IPS DF 6.9 (cell line): Measurements from ENCODE around the gene IFNL1.

Source experiments
- DNase-seq: peaks from one replicate; pipeline ENCODE4 v3.0.0-alpha.2; 2013; ENCODE audit warnings: low read depth, low spot score
- H3K27ac ChIP-seq: one replicate; pipeline ENCODE4 v1.5.1; 2013; ENCODE audit warnings: low read length, control low read depth
- H3K27me3 ChIP-seq: 2 replicates; pipeline ENCODE4 v1.6.1; 2013; ENCODE audit warnings: mild to moderate bottlenecking, low read length; ENCODE audit not compliant: control insufficient read depth, insufficient read depth
- H3K36me3 ChIP-seq: 2 replicates; pipeline ENCODE4 v1.6.1; 2013; ENCODE audit warnings: low read length; ENCODE audit not compliant: control insufficient read depth, insufficient read depth
- H3K4me1 ChIP-seq: 2 replicates; pipeline ENCODE4 v1.6.1; 2013; ENCODE audit warnings: low read length; ENCODE audit not compliant: control insufficient read depth, insufficient read depth
- H3K4me3 ChIP-seq: 2 replicates; pipeline ENCODE4 v1.5.1; 2013; ENCODE audit warnings: mild to moderate bottlenecking, low read length
- H3K9me3 ChIP-seq: 2 replicates; pipeline ENCODE4 v1.6.1; 2013; ENCODE audit warnings: low read length, inconsistent platforms; ENCODE audit not compliant: control insufficient read depth, insufficient read depth
- WGBS: extraction: QIAGEN DNeasy Blood & Tissue Kit; methylation state at CpG from one replicate; pipeline ENCODE4 v1.1.7; 2013; ENCODE audit warnings: mixed read lengths, missing lambda C conversion rate; ENCODE audit not compliant: insufficient read length, insufficient coverage; 5-methylcytosine and 5-hydroxymethylcytosine counted together

Gene IFNL1

DNA sequence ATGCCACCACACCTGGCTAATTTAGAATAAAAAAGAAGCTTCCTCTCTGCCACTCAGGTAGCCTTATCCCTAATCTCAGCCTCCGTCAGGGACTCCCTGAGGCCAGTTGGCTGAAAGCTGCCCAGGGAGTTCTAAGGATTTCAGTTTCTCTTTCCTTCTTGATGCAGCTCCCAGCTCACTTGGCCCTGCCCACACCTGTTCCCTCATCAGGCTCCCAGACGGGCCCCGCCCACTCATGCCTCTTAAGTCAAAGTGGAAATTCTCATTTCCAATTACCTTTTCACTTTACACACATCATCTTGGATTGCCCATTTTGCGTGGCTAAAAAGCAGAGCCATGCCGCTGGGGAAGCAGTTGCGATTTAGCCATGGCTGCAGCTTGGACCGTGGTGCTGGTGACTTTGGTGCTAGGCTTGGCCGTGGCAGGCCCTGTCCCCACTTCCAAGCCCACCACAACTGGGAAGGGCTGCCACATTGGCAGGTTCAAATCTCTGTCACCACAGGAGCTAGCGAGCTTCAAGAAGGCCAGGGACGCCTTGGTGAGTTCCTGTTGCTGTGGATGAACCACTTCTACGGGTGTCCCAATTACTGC is at the start of gene IFNL1:
TSS of gene IFNL1 (plus strand) at position 353 of the 591 bp plus-strand sequence. CDS start at position 368, 15 bp downstream.
- no peak for DNase-seq
- Histone ChIP-seq H3K4me1 (no peaks in the 10 kb centered on the region), H3K36me3 (no peaks in the 10 kb centered on the region), H3K27ac (no peak within 1 kb of the TSS), H3K9me3 (no peaks in the 10 kb centered on the region), H3K4me3 (no peak within 1 kb of the TSS), H3K27me3 (no peaks in the 10 kb centered on the region)
- WGBS: no CpG with 5 or more reads among the region's 11 CpGs

GRCh38 chr19:39246951-39247669 is 49.1 kb upstream of the IFNL1 start:
- H3K4me1 ChIP-seq: 0 out of 2 replicates have a peak, but pooled peaks cover 2% of the 10 kb centered on the region
- no peak overlapping the region for H3K27ac ChIP-seq
- peaks cover 31% of the 10 kb centered on the region for H3K27me3 ChIP-seq
- no peak for DNase-seq
- H3K4me3 ChIP-seq: peak overlapping the region; percentile 21; the same call in 1 of the 2 replicates
- no peaks in the 10 kb centered on the region for H3K36me3 ChIP-seq
- no peaks in the 10 kb centered on the region for H3K9me3 ChIP-seq
- no CpG with 5 or more reads among the region's 42 CpGs for WGBS

DNA sequence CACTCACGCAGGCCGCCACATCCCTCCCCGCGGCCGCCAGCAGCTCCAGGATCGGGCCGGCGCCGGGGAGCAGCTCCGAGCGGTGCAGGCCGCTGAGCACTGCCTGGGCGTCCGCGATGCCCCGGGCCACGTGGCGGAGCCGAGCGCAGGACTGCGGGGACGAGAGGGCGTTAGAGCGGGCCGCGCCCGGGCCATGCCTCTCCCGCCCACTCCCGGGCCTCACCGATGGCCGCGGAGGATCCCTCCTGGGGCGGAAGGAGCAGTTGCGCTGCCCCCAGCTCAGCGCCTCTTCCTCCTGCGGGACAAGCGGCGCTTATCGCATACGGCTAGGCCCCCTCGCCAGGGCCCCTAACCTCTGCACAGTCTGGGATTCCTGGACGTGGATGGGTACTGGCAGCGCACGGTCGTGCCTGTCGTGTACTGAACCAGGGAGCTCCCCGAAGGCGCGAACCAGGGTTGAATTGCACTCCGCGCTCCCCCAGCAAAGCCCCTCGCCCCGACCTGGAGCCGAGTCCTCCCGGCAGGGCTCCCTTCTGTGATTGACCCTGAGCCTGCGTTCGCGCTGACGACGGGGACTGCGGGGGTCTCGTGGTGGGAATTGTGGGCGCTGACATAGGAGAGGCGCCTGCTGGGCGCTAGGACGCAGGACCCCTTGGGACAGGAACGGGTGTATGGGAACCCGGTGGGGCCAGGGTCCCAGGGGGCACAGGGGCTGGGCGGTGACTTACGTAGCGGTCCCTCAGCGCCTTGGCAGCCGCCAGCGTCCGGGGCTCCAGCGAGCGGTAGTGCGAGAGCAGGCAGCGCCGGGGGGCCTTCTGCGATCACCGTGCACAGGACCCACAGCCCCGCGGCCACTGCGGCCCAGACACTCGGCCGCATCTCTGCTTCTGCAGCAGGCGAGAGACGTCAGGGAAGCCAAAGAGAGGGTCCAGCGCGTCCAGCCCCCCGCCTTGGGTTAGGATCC is 48.2 kb upstream of the IFNL1 start:
- DNase-seq: no peak
- H3K4me3 ChIP-seq: peak overlapping the region; percentile 21; the same call in 1 of the 2 replicates
- no peaks in the 10 kb centered on the region for H3K36me3 ChIP-seq
- no peaks in the 10 kb centered on the region for H3K9me3 ChIP-seq
- WGBS: no CpG with 5 or more reads among the region's 92 CpGs
- H3K27ac ChIP-seq: no peak overlapping the region
- H3K27me3 ChIP-seq: peaks cover 35% of the 10 kb centered on the region
- H3K4me1 ChIP-seq: 0 out of 2 replicates have a peak, but pooled peaks cover 2% of the 10 kb centered on the region

DNA sequence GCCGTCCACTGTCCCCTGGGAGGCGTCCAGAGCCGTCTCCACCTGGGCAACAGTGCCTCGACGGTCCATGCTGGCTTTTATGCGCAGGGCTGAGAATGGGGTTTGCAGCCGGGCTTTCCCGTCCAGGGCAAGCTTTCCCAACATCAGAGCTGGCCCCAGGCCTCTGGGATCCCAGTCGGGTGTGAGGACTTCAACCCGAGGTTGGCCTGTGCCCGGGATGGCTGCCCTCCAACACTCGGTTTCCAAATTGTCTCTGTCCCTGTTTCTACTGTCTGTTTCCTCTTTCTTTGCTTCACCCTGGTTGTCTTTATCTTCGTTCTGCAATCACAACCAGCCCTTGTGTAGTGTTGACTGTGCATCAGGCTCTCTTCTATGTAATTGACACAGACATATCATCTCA is 47.4 kb upstream of the IFNL1 start, which contains the start of gene IFNL4:
TSS of gene IFNL4 (minus strand) at position 51 of the 400 bp plus-strand sequence.
- Histone ChIP-seq H3K4me3 (peak within 1 kb of the TSS; percentile 21; the same call in 1 of the 2 replicates), H3K27ac (no peak within 1 kb of the TSS), H3K27me3 (peaks cover 35% of the 10 kb centered on the region), H3K36me3 (no peaks in the 10 kb centered on the region), H3K9me3 (no peaks in the 10 kb centered on the region), H3K4me1 (0 out of 2 replicates have a peak, but pooled peaks cover 2% of the 10 kb centered on the region)
- DNase-seq: no peak
- WGBS: no CpG with 5 or more reads among the region's 13 CpGs

- no peaks in the 10 kb centered on the region for H3K9me3 ChIP-seq
- no peak overlapping the region for H3K4me3 ChIP-seq
- 0 out of 2 replicates have a peak, but pooled peaks cover 2% of the 10 kb centered on the region for H3K4me1 ChIP-seq
- no CpG with 5 or more reads among the region's 5 CpGs for WGBS
- DNase-seq: no peak
- H3K27ac ChIP-seq: no peak overlapping the region
- H3K27me3 ChIP-seq: peaks cover 35% of the 10 kb centered on the region
- H3K36me3 ChIP-seq: no peaks in the 10 kb centered on the region
Measured at GRCh38 chr19:39251081-39251480, 45.1 kb upstream of the IFNL1 start.

GRCh38 chr19:39251846-39252245 is 44.4 kb upstream of the IFNL1 start:
- Histone ChIP-seq H3K9me3 (no peaks in the 10 kb centered on the region), H3K27me3 (peaks cover 35% of the 10 kb centered on the region), H3K4me3 (no peak overlapping the region), H3K27ac (no peak overlapping the region), H3K4me1 (0 out of 2 replicates have a peak, but pooled peaks cover 2% of the 10 kb centered on the region), H3K36me3 (no peaks in the 10 kb centered on the region)
- no CpG with 5 or more reads among the region's 3 CpGs for WGBS
- DNase-seq: no peak

GRCh38 chr19:39252458-39252857 is 43.7 kb upstream of the IFNL1 start:
- H3K27ac ChIP-seq: no peak overlapping the region
- peaks cover 31% of the 10 kb centered on the region for H3K27me3 ChIP-seq
- H3K36me3 ChIP-seq: no peaks in the 10 kb centered on the region
- H3K4me1 ChIP-seq: no peaks in the 10 kb centered on the region
- H3K4me3 ChIP-seq: no peak overlapping the region
- H3K9me3 ChIP-seq: no peaks in the 10 kb centered on the region
- WGBS: no CpG with 5 or more reads among the region's 3 CpGs
- DNase-seq: no peak

GRCh38 chr19:39253374-39254149 is 42.6 kb upstream of the IFNL1 start:
- Histone ChIP-seq H3K27me3 (peaks cover 20% of the 10 kb centered on the region), H3K4me3 (no peak overlapping the region), H3K4me1 (no peaks in the 10 kb centered on the region), H3K27ac (no peak overlapping the region), H3K36me3 (no peaks in the 10 kb centered on the region), H3K9me3 (no peaks in the 10 kb centered on the region)
- no CpG with 5 or more reads among the region's 8 CpGs for WGBS
- DNase-seq: no peak

DNA sequence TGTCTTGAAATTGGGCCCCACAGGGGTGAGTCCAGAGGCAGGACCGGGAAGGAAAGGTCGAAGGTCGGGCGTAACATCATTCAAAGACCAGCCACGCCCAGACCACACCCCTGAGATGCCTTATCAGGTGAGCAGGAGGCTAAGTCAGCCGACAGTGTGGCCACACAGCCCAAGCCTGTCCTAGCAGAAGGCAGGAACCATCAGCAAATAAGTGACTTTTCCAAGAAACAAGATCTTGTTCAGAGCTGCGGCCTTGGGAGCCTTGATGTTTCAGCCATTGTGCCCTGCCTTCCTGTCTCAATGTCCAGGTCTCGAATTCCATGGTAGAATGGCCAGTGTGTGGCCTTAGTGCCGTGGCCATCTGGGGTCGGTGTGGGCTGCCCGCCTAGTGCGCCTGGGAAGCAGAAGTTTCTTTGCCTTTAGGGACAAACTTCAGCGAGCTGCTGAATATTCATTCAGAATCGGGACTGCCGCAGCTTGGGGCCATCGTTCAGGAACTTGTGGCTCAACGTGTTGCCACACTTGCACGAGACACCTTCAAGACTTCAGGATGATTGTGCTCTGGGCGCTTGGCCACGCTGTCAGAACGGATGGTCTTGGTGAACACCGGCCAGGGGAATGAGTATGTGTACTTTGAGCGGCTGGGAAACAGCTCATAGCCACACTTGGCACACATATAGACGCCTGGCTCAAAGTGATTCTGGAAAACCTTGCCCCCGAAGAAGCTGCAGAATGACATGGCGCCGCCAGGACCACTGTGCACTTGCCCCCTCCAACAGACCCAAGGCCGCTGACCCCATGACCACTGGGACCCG is 41.5 kb upstream of the IFNL1 start:
- no peaks in the 10 kb centered on the region for H3K4me1 ChIP-seq
- no peak overlapping the region for H3K27ac ChIP-seq
- H3K9me3 ChIP-seq: no peaks in the 10 kb centered on the region
- no peak overlapping the region for H3K4me3 ChIP-seq
- peaks cover 8% of the 10 kb centered on the region; the same call in 1 of the 2 replicates for H3K27me3 ChIP-seq
- DNase-seq: no peak
- no peaks in the 10 kb centered on the region for H3K36me3 ChIP-seq
- WGBS: no CpG with 5 or more reads among the region's 29 CpGs
